Ishikawa (cell line): ENCODE measurements around the gene NUBP1.
A peak's percentile ranks its signal among the peaks of the same experiment; 100 is the strongest.

Experiments
- CEBPB ChIP-seq: IDR thresholded peaks from 2 replicates; pipeline ENCODE4 v1.6.1; 2012
- CREB1 ChIP-seq: IDR thresholded peaks from 2 replicates; pipeline ENCODE4 v1.6.1; 2012; ENCODE audit warnings: low read depth
- EGR1 ChIP-seq: IDR thresholded peaks from 2 replicates; pipeline ENCODE4 v1.6.1; 2012
- EP300 ChIP-seq: IDR thresholded peaks from 2 replicates; pipeline ENCODE4 v1.6.1; 2012; ENCODE audit warnings: borderline replicate concordance
- FOXM1 ChIP-seq: IDR thresholded peaks from 2 replicates; pipeline ENCODE4 v1.6.1; 2012; ENCODE audit warnings: low read depth, borderline replicate concordance
- NFIC ChIP-seq: IDR thresholded peaks from 2 replicates; pipeline ENCODE4 v1.6.1; 2012
- RAD21 ChIP-seq: IDR thresholded peaks from 2 replicates; pipeline ENCODE4 v1.6.1; 2012; ENCODE audit warnings: low read depth
- TAF1 ChIP-seq: IDR thresholded peaks from 2 replicates; pipeline ENCODE4 v1.6.1; 2012; ENCODE audit warnings: low read depth, mild to moderate bottlenecking
- TCF12 ChIP-seq: IDR thresholded peaks from 2 replicates; pipeline ENCODE4 v1.6.1; 2012; ENCODE audit warnings: low read depth
- TEAD4 ChIP-seq: IDR thresholded peaks from 2 replicates; pipeline ENCODE4 v1.6.1; 2012
- YY1 ChIP-seq: IDR thresholded peaks from 2 replicates; pipeline ENCODE4 v1.6.1; 2012; ENCODE audit warnings: low read depth
- ZBTB7A ChIP-seq: IDR thresholded peaks from 2 replicates; pipeline ENCODE4 v1.6.1; 2012; ENCODE audit warnings: low read depth
- TF ChIP-seq, protein P1 (sequence below): IDR thresholded peaks from 2 replicates; pipeline ENCODE4 v1.6.1; 2012
- TF ChIP-seq, protein P2 (sequence below): IDR thresholded peaks from 2 replicates; pipeline ENCODE4 v1.6.1; 2012
- TF ChIP-seq, protein P3 (sequence below): IDR thresholded peaks from 2 replicates; pipeline ENCODE4 v1.6.1; 2012; ENCODE audit warnings: low read depth, mild to moderate bottlenecking

The NUBP1 gene

DNA sequence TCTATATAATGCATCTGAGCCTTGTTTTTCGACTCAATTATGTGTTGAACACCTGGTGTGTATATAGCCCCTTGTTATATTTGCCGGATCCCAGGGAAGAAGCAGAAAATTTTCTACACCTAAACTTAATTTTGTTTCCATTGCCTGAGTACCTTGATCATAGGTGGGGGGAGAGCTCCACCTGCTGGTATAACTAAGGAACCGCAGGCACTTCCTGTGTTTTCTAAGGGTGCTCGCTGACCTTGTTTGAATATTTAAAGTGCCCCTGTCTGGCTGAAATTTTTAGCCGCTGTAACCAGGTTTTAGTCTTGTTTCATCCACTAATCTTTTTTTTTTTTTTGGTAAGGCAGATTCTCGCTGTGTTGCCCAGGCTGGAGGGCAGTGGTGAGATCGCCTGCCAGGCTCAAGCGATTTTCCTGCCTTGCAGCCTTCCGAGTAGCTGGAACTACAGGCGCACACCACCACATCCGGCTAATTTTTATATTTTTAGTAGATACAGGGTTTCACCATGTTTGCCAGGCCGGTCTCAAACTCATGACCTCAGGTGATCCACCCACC, 6.5 kb upstream of the NUBP1 start:
- no peak for TF ChIP-seq CEBPB
- no peak for TF ChIP-seq TCF12
- no peak for TF ChIP-seq TEAD4
- TF ChIP-seq, protein P1, sequence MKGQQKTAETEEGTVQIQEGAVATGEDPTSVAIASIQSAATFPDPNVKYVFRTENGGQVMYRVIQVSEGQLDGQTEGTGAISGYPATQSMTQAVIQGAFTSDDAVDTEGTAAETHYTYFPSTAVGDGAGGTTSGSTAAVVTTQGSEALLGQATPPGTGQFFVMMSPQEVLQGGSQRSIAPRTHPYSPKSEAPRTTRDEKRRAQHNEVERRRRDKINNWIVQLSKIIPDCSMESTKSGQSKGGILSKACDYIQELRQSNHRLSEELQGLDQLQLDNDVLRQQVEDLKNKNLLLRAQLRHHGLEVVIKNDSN: no peak
- peak; percentile 97 for TF ChIP-seq RAD21
- no peak for TF ChIP-seq EP300
- TF ChIP-seq, protein P2, sequence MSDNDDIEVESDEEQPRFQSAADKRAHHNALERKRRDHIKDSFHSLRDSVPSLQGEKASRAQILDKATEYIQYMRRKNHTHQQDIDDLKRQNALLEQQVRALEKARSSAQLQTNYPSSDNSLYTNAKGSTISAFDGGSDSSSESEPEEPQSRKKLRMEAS: no peak

DNA sequence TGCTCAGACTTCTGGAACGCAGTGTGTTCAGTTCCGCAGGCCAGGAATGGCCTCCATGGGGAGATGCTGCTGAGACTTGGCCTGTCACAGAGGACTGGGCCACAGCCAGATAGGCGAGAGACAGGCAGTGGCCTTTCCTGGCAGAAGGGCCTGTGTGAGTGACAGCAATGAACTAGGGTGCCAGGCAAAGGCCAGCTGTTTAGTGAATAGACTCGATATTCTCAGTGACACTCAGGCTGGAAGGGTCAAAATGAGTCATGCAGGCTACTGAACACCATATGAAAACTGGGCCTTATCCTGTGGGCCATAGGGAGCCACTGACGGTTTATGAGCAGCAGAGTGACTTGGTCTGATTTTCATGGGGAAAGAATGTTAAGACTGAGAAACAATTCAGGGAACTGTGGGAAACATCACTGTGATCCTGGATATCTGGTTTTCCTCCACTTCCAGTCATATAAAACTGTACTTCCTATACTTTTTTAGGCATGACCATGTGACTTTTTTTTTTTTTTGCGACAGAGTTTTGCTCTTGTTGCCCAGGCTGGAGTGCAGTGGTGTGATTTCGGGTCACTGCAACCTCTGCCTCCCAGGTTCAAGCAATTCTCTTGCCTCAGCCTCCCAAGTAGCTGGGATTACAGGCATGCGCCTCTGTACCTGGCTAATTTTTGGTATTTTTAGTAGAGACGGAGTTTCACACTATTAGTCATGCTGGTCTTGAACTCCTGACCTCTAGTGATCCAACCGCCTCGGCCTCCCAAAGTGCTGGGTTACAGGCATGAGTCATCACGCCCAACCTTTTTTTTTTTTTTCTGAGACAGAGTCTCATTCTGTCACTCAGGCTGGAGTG, 5.2 kb upstream of the NUBP1 start:
- TF ChIP-seq EP300: no peak
- no peak for TF ChIP-seq FOXM1
- no peak for TF ChIP-seq CREB1
- TF ChIP-seq TAF1: no peak
- TF ChIP-seq TEAD4: no peak
- TF ChIP-seq NFIC: no peak
- TF ChIP-seq TCF12: no peak
- no peak for TF ChIP-seq YY1

DNA sequence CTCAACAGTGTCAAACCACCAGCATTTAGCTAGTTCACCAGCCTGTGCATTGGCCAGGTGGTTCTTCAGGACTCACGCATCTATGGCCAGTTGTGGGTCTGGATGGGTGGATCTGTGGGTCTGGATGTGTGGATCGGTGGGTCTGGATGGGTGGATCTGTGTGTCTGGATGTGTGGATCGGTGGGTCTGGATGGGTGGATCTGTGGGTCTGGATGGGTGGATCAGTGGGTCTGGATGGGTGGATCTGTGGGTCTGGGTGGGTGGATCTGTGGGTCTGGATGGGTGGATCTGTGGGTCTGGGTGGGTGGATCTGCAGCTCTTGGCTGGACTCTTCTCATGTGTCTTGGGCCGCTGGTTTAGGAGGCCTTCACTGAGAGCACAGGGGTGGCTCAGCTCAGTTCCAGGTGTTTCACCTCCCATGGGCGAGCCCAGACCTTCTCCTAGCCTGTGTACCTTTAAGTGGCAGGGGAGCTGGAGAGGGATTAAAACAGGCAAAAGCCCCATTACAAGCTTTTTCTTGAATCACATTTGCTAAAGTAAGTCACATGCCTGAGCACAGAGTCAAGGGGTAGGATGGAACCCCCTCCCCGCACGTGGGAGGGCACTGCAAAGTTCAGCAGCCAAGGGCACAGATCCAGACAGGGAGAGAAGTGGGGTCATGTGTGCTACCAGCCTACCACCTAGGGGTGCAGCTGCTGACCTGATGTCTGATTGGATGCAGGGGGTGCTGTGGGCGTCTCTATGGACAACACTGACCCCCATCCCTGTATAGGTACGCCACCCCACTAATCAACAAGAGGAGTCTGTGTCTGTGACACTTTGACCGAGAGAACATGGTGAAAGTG, 3.4 kb upstream of the NUBP1 start:
- TF ChIP-seq ZBTB7A (no peak), CEBPB (no peak), CREB1 (no peak), TEAD4 (no peak), YY1 (no peak), RAD21 (no peak), EP300 (no peak), FOXM1 (no peak), NFIC (no peak), TAF1 (no peak), TCF12 (no peak), EGR1 (no peak)
- TF ChIP-seq, protein P2: no peak
- TF ChIP-seq, protein P3, sequence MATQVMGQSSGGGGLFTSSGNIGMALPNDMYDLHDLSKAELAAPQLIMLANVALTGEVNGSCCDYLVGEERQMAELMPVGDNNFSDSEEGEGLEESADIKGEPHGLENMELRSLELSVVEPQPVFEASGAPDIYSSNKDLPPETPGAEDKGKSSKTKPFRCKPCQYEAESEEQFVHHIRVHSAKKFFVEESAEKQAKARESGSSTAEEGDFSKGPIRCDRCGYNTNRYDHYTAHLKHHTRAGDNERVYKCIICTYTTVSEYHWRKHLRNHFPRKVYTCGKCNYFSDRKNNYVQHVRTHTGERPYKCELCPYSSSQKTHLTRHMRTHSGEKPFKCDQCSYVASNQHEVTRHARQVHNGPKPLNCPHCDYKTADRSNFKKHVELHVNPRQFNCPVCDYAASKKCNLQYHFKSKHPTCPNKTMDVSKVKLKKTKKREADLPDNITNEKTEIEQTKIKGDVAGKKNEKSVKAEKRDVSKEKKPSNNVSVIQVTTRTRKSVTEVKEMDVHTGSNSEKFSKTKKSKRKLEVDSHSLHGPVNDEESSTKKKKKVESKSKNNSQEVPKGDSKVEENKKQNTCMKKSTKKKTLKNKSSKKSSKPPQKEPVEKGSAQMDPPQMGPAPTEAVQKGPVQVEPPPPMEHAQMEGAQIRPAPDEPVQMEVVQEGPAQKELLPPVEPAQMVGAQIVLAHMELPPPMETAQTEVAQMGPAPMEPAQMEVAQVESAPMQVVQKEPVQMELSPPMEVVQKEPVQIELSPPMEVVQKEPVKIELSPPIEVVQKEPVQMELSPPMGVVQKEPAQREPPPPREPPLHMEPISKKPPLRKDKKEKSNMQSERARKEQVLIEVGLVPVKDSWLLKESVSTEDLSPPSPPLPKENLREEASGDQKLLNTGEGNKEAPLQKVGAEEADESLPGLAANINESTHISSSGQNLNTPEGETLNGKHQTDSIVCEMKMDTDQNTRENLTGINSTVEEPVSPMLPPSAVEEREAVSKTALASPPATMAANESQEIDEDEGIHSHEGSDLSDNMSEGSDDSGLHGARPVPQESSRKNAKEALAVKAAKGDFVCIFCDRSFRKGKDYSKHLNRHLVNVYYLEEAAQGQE: no peak
- TF ChIP-seq, protein P1: no peak

DNA sequence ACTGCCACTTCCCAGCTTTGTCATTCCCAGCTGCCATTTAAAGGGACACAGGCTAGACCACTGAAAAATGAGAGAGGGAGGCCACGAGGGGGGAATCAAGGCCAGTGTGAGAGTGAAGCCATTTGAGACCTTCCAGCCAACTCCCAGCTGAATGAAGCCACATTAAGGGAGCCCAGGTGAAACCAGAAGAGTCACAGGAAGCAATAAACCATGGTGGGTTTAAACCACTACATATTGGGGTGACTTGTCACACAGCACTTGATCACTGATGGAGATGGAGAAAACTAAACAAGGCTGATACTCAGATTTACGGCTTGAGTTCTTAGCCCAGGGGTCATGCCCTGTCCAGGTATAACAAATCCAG, 2.8 kb upstream of the NUBP1 start:
- TF ChIP-seq CEBPB (no peak), NFIC (no peak), EP300 (no peak), CREB1 (no peak), TAF1 (no peak), YY1 (no peak), TEAD4 (no peak), TCF12 (no peak), EGR1 (no peak), RAD21 (no peak), FOXM1 (no peak)
- TF ChIP-seq, protein P2: no peak
- TF ChIP-seq, protein P1: no peak
- TF ChIP-seq, protein P3: no peak
